ENCODE measurements around the gene ACY1.

Gene ACY1

DNA sequence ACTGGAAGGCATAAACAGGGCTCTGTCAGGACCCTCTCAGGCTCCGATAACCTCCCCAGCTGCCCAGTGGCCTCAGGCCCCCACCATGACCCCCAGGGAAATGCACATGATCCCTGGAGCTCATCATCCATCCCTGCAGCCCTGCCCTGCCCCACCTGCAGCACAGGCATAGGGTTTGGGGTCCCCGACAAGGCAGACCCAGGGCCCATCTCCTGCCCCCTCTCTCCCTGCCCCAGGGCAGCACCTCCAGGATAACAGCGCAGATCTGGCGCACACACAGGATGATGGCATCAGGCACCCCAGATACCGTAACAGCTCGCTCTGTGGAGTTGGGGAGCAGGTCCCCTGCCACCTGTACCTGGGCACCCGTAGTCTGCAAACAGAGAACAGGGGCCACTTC lies 23.7 kb upstream of the ACY1 start (continued):
- TF ChIP-seq ZNF549 (tag by site-specific recombination; IDR thresholded peaks at IDR 0.05) (no peak), PRDM1 (tag by site-specific recombination; IDR thresholded peaks at IDR 0.05) (no peak), ZNF248 (tag by site-specific recombination; IDR thresholded peaks at IDR 0.05) (no peak)

DNA sequence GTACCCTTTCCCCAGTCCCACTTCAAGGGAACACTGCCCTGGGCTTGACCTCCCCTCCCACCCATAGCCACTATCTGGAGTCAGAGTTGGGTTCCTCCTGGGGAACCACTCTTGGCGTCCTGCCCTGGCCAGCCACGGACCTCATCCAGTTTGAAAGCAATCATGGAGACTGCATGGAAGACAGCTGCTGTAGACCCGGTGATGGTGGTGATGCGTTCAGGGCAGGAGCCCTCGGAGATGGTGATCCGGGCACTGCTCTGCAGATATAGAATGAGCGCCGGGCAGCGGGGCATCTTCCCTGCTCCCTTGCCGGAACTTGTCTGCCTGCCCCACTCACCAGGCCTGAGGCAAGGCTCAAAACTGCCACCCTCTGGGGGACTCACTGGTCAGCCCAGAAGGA lies 22.9 kb upstream of the ACY1 start:
- peaks cover 0 to 35% of the 10 kb centered on the region in 2 experiments; a peak in 1 of 3 replicates for H3K36me3 ChIP-seq (ENCODE audit: control insufficient read depth in 2 of 2, insufficient read depth in 1 of 2, low read length in 2 of 2)
- TF ChIP-seq HOXC10 (CRISPR knock-in tag; IDR thresholded peaks at IDR 0.05) (no peak), YY2 (tag by site-specific recombination; IDR thresholded peaks at IDR 0.05) (no peak), ZNF433 (tag by site-specific recombination; IDR thresholded peaks at IDR 0.05; ENCODE audit: low read depth) (no peak), ZNF610 (tag by site-specific recombination; IDR thresholded peaks at IDR 0.05; ENCODE audit: borderline replicate concordance) (no peak)
- TF ChIP-seq, protein P1, sequence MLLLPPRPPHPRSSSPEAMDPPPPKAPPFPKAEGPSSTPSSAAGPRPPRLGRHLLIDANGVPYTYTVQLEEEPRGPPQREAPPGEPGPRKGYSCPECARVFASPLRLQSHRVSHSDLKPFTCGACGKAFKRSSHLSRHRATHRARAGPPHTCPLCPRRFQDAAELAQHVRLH (tag by site-specific recombination; IDR thresholded peaks at IDR 0.05) = no peak
- TF ChIP-seq, protein P2, sequence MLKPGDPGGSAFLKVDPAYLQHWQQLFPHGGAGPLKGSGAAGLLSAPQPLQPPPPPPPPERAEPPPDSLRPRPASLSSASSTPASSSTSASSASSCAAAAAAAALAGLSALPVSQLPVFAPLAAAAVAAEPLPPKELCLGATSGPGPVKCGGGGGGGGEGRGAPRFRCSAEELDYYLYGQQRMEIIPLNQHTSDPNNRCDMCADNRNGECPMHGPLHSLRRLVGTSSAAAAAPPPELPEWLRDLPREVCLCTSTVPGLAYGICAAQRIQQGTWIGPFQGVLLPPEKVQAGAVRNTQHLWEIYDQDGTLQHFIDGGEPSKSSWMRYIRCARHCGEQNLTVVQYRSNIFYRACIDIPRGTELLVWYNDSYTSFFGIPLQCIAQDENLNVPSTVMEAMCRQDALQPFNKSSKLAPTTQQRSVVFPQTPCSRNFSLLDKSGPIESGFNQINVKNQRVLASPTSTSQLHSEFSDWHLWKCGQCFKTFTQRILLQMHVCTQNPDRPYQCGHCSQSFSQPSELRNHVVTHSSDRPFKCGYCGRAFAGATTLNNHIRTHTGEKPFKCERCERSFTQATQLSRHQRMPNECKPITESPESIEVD (tag by site-specific recombination; IDR thresholded peaks at IDR 0.05) = no peak
- H3K9me3 ChIP-seq (ENCODE audit: control insufficient read depth, insufficient read depth, low read depth, low read length) = no peaks in the 10 kb centered on the region
- no peak overlapping the region for H3K27ac ChIP-seq (ENCODE audit: extremely low read depth, low read depth, low read length)
- ChIA-PET CTCF (interaction anchor here (1.3 kb wide), 1 partner anchor 13 kb away, joined by 4 read pairs; the partner anchor contains the start of gene ABHD14B), POLR2A (no interaction called here)
- no peak overlapping the region for H3K4me3 ChIP-seq (ENCODE audit: low read depth, low read length)
- H3K4me1 ChIP-seq (ENCODE audit: control insufficient read depth, insufficient read depth, low read length) = no peaks in the 10 kb centered on the region

DNA sequence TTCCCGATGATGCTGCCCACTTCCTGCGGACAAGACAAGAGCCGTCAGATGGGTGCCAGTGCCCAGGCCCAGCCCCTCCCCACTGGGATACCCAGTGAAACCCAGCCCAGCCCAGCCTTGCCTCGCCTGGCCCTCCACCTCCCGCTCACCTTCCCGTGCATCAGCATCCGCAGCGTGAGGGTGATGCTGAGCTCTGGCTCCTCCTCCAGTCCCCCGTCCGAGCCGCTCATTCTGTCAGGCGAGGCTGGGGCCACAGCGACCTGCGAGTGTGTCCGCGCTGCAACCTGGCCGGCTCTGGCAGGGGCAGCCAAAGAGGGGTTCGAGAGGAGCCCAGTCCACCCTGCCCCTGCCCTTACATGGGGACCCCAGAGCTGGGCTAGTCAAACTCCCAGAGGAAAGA lies 22.3 kb upstream of the ACY1 start:
- Histone ChIP-seq H3K9me3 (ENCODE audit: control insufficient read depth, insufficient read depth, low read depth, low read length) (no peaks in the 10 kb centered on the region), H3K4me3 (ENCODE audit: low read depth, low read length) (no peak overlapping the region), H3K4me1 (ENCODE audit: control insufficient read depth, insufficient read depth, low read length) (no peaks in the 10 kb centered on the region), H3K36me3 (ENCODE audit: control insufficient read depth in 2 of 2, insufficient read depth in 1 of 2, low read length in 2 of 2) (peaks cover 0 to 35% of the 10 kb centered on the region in 2 experiments; a peak in 1 of 3 replicates), H3K27ac (ENCODE audit: extremely low read depth, low read depth, low read length) (no peak overlapping the region)
- ChIA-PET POLR2A (no interaction called here), CTCF (no interaction called here)
- TF ChIP-seq ZNF830 (tag by site-specific recombination; IDR thresholded peaks at IDR 0.05; ENCODE audit: low read depth) (no peak), ZNF701 (tag by site-specific recombination; IDR thresholded peaks at IDR 0.05) (no peak), KLF9 (tag by site-specific recombination; IDR thresholded peaks at IDR 0.05; ENCODE audit: low read depth) (no peak), KLF1 (tag by site-specific recombination; IDR thresholded peaks at IDR 0.05) (no peak), ZFP3 (tag by site-specific recombination; IDR thresholded peaks at IDR 0.05; ENCODE audit: low read depth) (no peak), ZNF660 (tag by site-specific recombination; IDR thresholded peaks at IDR 0.05) (no peak), PRDM1 (tag by site-specific recombination; IDR thresholded peaks at IDR 0.05) (no peak), TCF7L2 (IDR thresholded peaks at IDR 0.05; ENCODE audit: borderline replicate concordance, low read depth, low read length) (no peak), ZNF555 (tag by site-specific recombination; conservative IDR thresholded peaks at IDR 0.05) (no peak), ZNF548 (tag by site-specific recombination; IDR thresholded peaks at IDR 0.05) (no peak), OSR2 (tag by site-specific recombination; IDR thresholded peaks at IDR 0.05) (no peak), ZNF776 (tag by site-specific recombination; IDR thresholded peaks at IDR 0.05; ENCODE audit: borderline replicate concordance) (no peak)
- TF ChIP-seq, protein P3, sequence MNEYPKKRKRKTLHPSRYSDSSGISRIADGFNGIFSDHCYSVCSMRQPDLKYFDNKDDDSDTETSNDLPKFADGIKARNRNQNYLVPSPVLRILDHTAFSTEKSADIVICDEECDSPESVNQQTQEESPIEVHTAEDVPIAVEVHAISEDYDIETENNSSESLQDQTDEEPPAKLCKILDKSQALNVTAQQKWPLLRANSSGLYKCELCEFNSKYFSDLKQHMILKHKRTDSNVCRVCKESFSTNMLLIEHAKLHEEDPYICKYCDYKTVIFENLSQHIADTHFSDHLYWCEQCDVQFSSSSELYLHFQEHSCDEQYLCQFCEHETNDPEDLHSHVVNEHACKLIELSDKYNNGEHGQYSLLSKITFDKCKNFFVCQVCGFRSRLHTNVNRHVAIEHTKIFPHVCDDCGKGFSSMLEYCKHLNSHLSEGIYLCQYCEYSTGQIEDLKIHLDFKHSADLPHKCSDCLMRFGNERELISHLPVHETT (tag by site-specific recombination; IDR thresholded peaks at IDR 0.05) = no peak
- TF ChIP-seq, protein P4, sequence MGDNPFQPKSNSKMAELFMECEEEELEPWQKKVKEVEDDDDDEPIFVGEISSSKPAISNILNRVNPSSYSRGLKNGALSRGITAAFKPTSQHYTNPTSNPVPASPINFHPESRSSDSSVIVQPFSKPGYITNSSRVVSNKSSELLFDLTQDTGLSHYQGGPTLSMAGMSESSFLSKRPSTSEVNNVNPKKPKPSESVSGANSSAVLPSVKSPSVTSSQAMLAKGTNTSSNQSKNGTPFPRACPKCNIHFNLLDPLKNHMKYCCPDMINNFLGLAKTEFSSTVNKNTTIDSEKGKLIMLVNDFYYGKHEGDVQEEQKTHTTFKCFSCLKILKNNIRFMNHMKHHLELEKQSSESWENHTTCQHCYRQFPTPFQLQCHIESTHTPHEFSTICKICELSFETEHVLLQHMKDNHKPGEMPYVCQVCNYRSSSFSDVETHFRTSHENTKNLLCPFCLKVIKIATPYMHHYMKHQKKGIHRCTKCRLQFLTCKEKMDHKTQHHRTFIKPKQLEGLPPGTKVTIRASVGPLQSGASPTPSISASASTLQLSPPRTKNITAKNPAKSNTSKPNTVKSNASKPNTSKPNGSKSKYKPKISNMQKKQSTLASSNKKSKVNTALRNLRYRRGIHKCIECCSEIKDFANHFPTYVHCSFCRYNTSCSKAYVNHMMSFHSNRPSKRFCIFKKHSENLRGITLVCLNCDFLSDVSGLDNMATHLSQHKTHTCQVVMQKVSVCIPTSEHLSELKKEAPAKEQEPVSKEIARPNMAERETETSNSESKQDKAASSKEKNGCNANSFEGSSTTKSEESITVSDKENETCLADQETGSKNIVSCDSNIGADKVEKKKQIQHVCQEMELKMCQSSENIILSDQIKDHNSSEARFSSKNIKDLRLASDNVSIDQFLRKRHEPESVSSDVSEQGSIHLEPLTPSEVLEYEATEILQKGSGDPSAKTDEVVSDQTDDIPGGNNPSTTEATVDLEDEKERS (tag by site-specific recombination; IDR thresholded peaks at IDR 0.05) = no peak

Data from HEK293 (cell line).